PC-3 (cell line): ENCODE results near the gene NFIC. TPM values are rescaled to one million over a fixed set of nuclear protein-coding genes. Genes with fewer than 3 reads are reported as not detected.

ENCODE experiments used
- ATAC-seq: fragments of 200-7000 bp; cut with Tn5 transposase; 2 replicates; pipeline ENCODE4 v1.9.1; 2020; ENCODE audit warnings: mild to moderate bottlenecking, moderate library complexity
- BruUV-seq: library from RNA; stranded (reverse); fragments of 400-500 nt; replicated peaks from 2 replicates; lab custom pipeline; 2021; lab: Mats Ljungman, UMichigan
- CTCF ChIA-PET: fragments of 300-600 bp; sonication (Branson Sonifier 250); formaldehyde crosslinking; loops from one replicate; lab custom pipeline; 2022; ENCODE audit warnings: antibody characterized with exemption; lab: Charles Lee
- POLR2A ChIA-PET: fragments of 300-600 bp; sonication (Branson Sonifier 250); formaldehyde crosslinking; loops from one replicate; lab custom pipeline; 2022; ENCODE audit warnings: antibody characterized with exemption; ENCODE audit not compliant: unreplicated experiment; lab: Charles Lee
- DNase-seq: peaks from one replicate; pipeline ENCODE4 v3.0.0-alpha.2; 2015
- H2AFZ ChIP-seq: fragments of 300-600 bp; sonication (generic); 2 replicates; pipeline ENCODE4 v1.6.0; 2016; ENCODE audit warnings: antibody characterized with exemption, low read length
- H3F3A ChIP-seq: fragments of 300-600 bp; sonication (generic); one replicate; pipeline ENCODE4 v1.6.0; 2017; ENCODE audit warnings: antibody characterized with exemption, low read length, control low read depth, mild to moderate bottlenecking; ENCODE audit not compliant: unreplicated experiment
- H3K27ac ChIP-seq: fragments of 300-600 bp; sonication (generic); 2 replicates; pipeline ENCODE4 v1.5.1; 2016; ENCODE audit warnings: mild to moderate bottlenecking, low read length
- H3K27me3 ChIP-seq: fragments of 300-600 bp; sonication (generic); 2 replicates; pipeline ENCODE4 v1.6.1; 2016; ENCODE audit warnings: low read length, mixed read lengths
- H3K36me3 ChIP-seq: fragments of 300-600 bp; sonication (generic); 2 replicates; pipeline ENCODE4 v1.6.1; 2016; ENCODE audit warnings: low read depth, mixed run types, low read length, mixed read lengths
- H3K4me1 ChIP-seq: fragments of 300-600 bp; sonication (generic); 2 replicates; pipeline ENCODE4 v1.5.1; 2016; ENCODE audit warnings: low read length; ENCODE audit not compliant: insufficient read depth
- H3K4me2 ChIP-seq: fragments of 300-600 bp; sonication (generic); 2 replicates; pipeline ENCODE4 v1.6.0; 2016; ENCODE audit warnings: low read length
- H3K4me3 ChIP-seq: fragments of 300-600 bp; sonication (generic); 2 replicates; pipeline ENCODE4 v1.5.1; 2016; ENCODE audit warnings: mild to moderate bottlenecking, low read length, mixed read lengths
- H3K79me2 ChIP-seq: fragments of 300-600 bp; sonication (generic); 2 replicates; pipeline ENCODE4 v1.6.1; 2017; ENCODE audit warnings: low read length, mixed read lengths
- H3K9ac ChIP-seq: fragments of 300-600 bp; sonication (generic); 2 replicates; pipeline ENCODE4 v1.6.0; 2016; ENCODE audit warnings: mild to moderate bottlenecking, low read length
- H3K9me2 ChIP-seq: fragments of 300-600 bp; sonication (generic); replicated peaks from 2 replicates; pipeline ENCODE4 v1.6.1; 2016; ENCODE audit warnings: mixed run types, low read length, mixed read lengths
- H3K9me3 ChIP-seq: fragments of 300-600 bp; sonication (generic); 2 replicates; pipeline ENCODE4 v1.6.1; 2016; ENCODE audit warnings: low read length, mixed read lengths
- H4K20me1 ChIP-seq: fragments of 300-600 bp; sonication (generic); 2 replicates; pipeline ENCODE4 v1.6.1; 2016; ENCODE audit warnings: low read length, mixed read lengths
- EZH2 ChIP-seq: fragments of 300-600 bp; sonication (generic); IDR thresholded peaks from one replicate; pipeline ENCODE4 v1.6.1; 2017; ENCODE audit warnings: antibody characterized with exemption, mild to moderate bottlenecking, low read length; ENCODE audit not compliant: unreplicated experiment
- EZH2phosphoT487 ChIP-seq: fragments of 300-600 bp; sonication (generic); IDR thresholded peaks from 2 replicates; pipeline ENCODE4 v1.6.1; 2018; ENCODE audit warnings: mild to moderate bottlenecking, antibody characterized with exemption, low read length, borderline replicate concordance
- intact Hi-C: fragments of 100-400 bp; cut with micrococcal nuclease; formaldehyde crosslinking; loops from 2 replicates; pipeline ENCODE4 v1.9.0; 2023
- total RNA-seq: library from RNA; depleted of rRNA; stranded (reverse); fragments of >200 nt; gene quantifications from 2 replicates; pipeline ENCODE4 v1.2.3, GENCODE V29; 2014
- TF ChIP-seq, protein P1 (sequence below): fragments of 300-600 bp; sonication (generic); conservative IDR thresholded peaks from 2 replicates; pipeline ENCODE4 v1.5.1; 2017; ENCODE audit warnings: antibody characterized with exemption, low read depth, mild to moderate bottlenecking, low read length

Gene NFIC
- total RNA-seq, 1 experiment from 2014 or later, result 31.7 TPM

DNA sequence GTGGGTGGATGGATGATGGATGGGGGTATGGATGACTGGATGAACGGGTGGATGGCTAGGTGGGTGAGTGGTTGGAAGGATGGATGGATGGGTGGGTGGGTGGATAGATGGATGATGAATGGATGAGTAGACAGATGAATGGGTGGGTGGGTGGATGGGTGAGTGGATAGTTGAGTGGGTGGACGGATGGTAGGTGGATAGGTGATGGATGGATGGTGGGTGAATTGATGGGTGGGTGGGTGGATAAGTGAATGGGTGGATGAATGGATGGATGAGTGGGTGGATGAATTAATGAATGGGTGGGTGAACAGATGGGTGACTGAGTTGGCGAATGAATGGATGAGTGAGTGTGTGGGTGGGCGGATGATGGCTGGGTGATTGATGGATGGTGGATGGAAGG is 109.1 kb downstream of the NFIC start:
- Histone ChIP-seq H2AFZ (no peak overlapping the region), H3K4me2 (no peak overlapping the region), H3K27ac (no peak overlapping the region), H3K4me1 (no peaks in the 10 kb centered on the region), H3K9me2 (no peaks in the 10 kb centered on the region), H4K20me1 (no peaks in the 10 kb centered on the region), H3K27me3 (no peaks in the 10 kb centered on the region), H3F3A (no peaks in the 10 kb centered on the region), H3K79me2 (no peaks in the 10 kb centered on the region), H3K9me3 (no peaks in the 10 kb centered on the region), H3K9ac (no peak overlapping the region), H3K4me3 (no peak overlapping the region), H3K36me3 (no peaks in the 10 kb centered on the region)
- TF ChIP-seq EZH2 (no peak), EZH2phosphoT487 (no peak)
- TF ChIP-seq, protein P1, sequence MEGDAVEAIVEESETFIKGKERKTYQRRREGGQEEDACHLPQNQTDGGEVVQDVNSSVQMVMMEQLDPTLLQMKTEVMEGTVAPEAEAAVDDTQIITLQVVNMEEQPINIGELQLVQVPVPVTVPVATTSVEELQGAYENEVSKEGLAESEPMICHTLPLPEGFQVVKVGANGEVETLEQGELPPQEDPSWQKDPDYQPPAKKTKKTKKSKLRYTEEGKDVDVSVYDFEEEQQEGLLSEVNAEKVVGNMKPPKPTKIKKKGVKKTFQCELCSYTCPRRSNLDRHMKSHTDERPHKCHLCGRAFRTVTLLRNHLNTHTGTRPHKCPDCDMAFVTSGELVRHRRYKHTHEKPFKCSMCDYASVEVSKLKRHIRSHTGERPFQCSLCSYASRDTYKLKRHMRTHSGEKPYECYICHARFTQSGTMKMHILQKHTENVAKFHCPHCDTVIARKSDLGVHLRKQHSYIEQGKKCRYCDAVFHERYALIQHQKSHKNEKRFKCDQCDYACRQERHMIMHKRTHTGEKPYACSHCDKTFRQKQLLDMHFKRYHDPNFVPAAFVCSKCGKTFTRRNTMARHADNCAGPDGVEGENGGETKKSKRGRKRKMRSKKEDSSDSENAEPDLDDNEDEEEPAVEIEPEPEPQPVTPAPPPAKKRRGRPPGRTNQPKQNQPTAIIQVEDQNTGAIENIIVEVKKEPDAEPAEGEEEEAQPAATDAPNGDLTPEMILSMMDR, result no peak
- ATAC-seq (no peak), DNase-seq (no peak)
- ChIA-PET CTCF (no interaction called here), POLR2A (no interaction called here)
- no TSS peak for BruUV-seq
- intact Hi-C loops, result no loop called here

DNA sequence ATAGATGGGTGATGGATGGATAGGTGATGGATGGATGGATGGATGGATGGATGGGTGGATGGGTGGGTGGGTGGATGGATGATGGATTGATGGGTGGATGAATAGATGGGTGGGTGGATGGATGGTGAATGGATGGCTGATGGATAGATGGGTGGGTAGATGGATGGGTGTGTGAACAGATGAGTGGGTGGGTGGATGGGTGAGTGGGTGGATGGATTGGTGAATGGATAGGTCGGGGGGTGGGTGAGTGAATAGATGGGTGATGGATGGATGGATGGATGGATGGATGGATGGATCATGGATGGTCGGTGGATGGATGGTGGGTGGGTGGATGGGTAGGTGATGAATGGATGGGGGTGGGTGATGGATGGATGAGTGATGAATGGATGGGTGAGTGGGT is 110.4 kb downstream of the NFIC start:
- H3K9ac ChIP-seq, result no peak overlapping the region
- intact Hi-C loops, result no loop called here
- POLR2A ChIA-PET, result no interaction called here
- CTCF ChIA-PET, result no interaction called here
- H3K27me3 ChIP-seq, result no peaks in the 10 kb centered on the region
- no peaks in the 10 kb centered on the region for H3K9me2 ChIP-seq
- H4K20me1 ChIP-seq, result no peaks in the 10 kb centered on the region
- no peaks in the 10 kb centered on the region for H3K79me2 ChIP-seq
- no peak overlapping the region for H3K4me2 ChIP-seq
- no peak overlapping the region for H3K27ac ChIP-seq
- BruUV-seq, result no TSS peak
- DNase-seq (no peak), ATAC-seq (no peak)
- H3K9me3 ChIP-seq, result no peaks in the 10 kb centered on the region
- no peak overlapping the region for H2AFZ ChIP-seq
- TF ChIP-seq, protein P1, result no peak
- TF ChIP-seq EZH2 (no peak), EZH2phosphoT487 (no peak)
- H3K4me3 ChIP-seq, result no peak overlapping the region
- H3K4me1 ChIP-seq, result no peaks in the 10 kb centered on the region
- H3F3A ChIP-seq, result no peaks in the 10 kb centered on the region
- no peaks in the 10 kb centered on the region for H3K36me3 ChIP-seq

DNA sequence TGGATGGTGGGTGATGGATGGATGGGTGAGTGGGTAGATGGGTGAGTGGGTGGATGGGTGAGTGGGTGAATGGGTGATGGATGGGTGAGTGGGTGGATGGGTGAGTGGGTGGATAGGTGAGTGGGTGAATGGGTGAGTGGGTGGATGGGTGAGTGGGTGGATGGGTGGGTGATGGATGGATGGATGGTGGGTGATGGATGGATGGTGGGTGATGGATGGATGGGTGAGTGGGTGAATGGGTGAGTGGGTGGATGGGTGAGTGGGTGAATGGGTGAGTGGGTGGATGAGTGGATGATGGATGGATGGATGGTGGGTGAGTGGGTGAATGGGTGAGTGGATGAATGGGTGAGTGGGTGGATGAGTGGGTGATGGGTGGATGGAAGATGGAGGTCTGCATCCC is 111.1 kb downstream of the NFIC start:
- H3F3A ChIP-seq, result no peaks in the 10 kb centered on the region
- H3K4me2 ChIP-seq, result no peak overlapping the region
- no peaks in the 10 kb centered on the region for H4K20me1 ChIP-seq
- TF ChIP-seq EZH2 (no peak), EZH2phosphoT487 (no peak)
- TF ChIP-seq, protein P1, result no peak
- DNase-seq, result no peak
- H3K4me3 ChIP-seq, result no peak overlapping the region
- BruUV-seq, result no TSS peak
- H3K27ac ChIP-seq, result no peak overlapping the region
- intact Hi-C loops, result no loop called here
- POLR2A ChIA-PET, result no interaction called here
- H3K9me3 ChIP-seq, result no peaks in the 10 kb centered on the region
- H3K79me2 ChIP-seq, result no peaks in the 10 kb centered on the region
- no peak overlapping the region for H3K9ac ChIP-seq
- H2AFZ ChIP-seq, result no peak overlapping the region
- no peaks in the 10 kb centered on the region for H3K36me3 ChIP-seq
- no peak for ATAC-seq
- CTCF ChIA-PET, result no interaction called here
- no peaks in the 10 kb centered on the region for H3K9me2 ChIP-seq
- no peaks in the 10 kb centered on the region for H3K4me1 ChIP-seq
- no peaks in the 10 kb centered on the region for H3K27me3 ChIP-seq
